GM23248 (cell line): ENCODE data around the gene CHAC1.

ENCODE experiments used
- EZH2 ChIP-seq: fragments of 200-600 bp; sonication (generic); IDR thresholded peaks from 2 replicates; pipeline ENCODE4 v1.6.1; 2018; ENCODE audit warnings: antibody characterized with exemption, mild to moderate bottlenecking; ENCODE audit not compliant: insufficient read depth, poor library complexity, severe bottlenecking
- EZH2phosphoT487 ChIP-seq: fragments of 200-600 bp; sonication (generic); IDR thresholded peaks from 2 replicates; pipeline ENCODE4 v1.6.1; 2018; ENCODE audit warnings: antibody characterized with exemption, moderate library complexity, mild to moderate bottlenecking, low read depth; ENCODE audit not compliant: insufficient read depth

DNA sequence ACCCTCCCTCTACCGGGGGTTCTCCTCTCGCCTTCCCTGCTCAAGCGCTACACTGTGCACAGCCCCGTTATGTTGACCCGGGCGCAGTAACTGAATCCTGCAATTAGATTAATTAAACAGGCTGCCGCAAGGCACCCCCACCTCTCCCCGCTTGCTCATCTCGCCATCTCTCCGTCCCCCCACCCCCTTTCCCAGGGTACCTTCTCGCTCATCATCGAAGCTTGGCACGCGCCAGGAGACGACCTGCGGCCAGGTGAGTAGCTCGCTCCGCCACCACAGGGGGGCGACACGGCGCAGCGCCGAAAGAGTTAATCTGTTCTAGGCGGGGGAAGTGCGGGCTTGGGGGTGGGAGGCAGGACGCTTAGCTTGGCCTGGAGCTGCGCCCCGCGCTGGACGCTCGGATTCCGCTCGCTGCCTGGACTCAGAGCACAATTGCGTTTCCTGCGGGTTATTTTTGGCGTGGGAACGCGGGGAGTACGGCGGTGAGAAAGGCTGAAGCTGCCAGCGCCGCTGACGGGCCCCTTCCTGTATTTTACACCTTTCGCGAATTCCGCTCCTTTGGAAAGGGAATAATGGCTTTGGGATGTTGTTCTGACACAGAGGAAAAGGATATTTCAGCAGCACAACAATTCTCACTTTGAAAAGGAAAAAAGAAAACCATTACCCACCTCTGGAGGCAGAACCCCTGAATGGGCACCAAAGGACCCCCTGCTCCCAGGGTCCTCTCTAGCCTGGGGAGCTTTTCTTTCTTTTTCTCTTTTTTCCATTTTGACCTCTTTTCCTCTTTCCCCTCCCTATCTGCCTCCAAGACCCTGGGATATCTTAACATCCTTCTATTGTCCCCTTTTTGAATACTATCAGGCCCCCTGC lies 22.6 kb upstream of the CHAC1 start:
- TF ChIP-seq EZH2 (no peak), EZH2phosphoT487 (no peak)
